GM21367 (cell line): Measurements from ENCODE around the gene GRK6.

Experiments
- ATAC-seq: cut with Tn5 transposase; IDR thresholded peaks from one replicate; pipeline ENCODE4 v1.9.1; 2021; ENCODE audit not compliant: unreplicated experiment

Gene GRK6

DNA sequence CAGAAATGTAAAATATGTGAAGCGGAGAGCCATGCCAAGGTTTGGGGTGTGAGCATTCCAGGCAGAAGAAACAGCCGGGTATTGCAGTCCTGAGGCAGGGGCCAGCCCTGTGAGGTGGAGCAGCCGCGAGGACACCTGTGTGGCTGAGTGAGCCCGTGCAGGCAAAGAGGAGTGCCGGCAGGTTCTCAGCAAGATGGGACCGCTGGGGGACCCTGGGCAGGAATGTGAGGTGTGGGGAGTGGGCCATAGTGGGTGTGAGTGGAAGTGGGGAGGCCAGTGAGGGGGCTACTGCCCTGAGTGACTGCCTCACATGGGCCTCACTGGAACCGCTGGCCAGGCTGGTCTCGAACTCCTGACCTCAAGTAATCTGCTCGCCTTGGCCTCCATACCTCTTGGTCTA is 12.0 kb downstream of the GRK6 start:
- no peak for ATAC-seq

DNA sequence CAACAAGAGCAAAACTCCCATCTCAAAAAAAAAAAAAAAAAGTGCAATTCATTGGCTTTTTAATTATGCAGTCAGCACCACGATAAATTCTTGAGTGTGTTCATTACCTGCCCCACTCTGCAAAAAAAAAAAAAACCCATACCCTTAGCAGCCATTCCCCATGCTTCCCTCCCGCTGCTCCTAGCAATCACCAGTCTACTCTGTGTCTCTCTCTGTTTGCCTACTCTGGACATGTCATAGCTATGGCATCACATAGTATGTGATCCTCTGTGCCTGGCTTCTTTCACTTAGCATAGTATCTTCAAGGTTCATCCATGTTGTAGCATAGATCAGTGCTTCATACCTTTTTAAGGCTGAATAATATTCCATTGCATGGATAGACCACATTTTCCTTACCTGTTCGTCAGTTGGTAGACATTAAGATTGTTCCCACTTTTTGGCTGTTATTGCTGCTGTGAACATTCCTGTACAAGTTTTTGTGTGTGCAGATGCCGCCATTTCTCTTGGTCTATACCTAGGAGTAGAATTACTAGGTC is 13.1 kb downstream of the GRK6 start:
- ATAC-seq: no peak

DNA sequence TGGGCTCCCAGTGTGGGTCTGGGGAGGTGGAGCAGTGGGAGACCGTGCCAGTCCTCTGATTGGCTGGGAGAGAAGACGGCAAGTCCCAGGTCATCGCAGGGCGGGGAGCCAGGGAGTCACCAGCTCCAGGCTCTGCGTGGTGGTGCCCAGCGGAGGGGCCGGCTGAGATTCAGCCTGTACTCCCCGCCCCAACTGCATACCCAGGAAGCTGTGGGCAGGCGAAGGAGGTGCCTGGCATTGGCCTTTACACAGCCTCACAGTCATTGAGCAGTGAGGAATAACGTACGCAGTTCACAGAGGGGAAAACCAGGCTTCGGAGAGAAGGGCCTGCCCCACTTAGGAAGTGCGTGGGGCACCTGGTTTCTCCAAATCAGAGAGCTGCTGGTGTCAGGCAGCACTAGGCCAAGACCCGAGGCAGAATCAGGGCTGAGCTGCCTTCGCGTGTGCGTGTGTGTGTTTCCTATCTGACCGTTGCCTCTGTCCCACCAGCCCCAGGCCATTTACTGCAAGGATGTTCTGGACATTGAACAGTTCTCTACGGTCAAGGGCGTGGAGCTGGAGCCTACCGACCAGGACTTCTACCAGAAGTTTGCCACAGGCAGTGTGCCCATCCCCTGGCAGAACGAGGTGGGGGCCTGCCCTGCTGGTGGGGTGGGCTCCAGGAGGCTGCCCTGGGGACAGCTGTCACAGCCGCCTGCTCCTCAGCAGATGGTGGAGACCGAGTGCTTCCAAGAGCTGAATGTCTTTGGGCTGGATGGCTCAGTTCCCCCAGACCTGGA is 13.9 kb downstream of the GRK6 start:
- no peak for ATAC-seq

DNA sequence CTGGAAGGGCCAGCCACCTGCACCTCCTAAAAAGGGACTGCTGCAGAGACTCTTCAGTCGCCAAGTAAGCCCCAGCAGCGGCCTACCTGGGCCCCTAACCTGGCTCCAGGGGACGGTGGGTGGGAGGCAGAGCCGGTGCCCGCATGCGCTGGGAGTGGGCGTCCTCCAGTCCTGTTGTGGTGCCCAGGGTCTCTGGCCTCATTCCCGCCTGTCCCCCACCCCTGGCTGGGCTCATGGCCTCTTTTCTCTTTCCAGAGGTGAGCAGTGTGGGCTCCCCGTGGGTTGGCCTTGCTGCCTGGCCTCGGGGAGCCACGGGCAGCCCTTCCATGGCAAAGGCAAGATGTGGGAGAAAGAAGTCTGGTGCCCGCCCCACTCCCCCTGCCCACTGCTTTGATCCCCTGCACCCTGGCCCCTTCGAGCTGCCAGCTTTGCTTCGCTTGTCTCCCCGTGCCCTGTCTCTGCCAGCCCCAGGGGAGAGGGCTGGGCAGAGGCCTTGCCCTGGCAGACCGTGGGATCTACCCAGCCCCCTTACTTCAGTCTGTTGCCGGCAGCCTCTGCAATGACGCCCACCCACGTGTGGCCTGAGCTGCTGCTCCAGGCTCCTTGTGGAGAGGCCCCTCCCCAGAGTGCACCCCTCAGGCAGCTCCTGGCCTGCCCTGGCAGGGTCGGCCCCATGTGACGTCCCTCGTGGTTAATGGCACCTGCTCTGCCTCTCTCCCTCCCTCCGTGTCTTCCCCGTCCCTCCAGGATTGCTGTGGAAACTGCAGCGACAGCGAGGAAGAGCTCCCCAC is 14.7 kb downstream of the GRK6 start:
- ATAC-seq: no peak

DNA sequence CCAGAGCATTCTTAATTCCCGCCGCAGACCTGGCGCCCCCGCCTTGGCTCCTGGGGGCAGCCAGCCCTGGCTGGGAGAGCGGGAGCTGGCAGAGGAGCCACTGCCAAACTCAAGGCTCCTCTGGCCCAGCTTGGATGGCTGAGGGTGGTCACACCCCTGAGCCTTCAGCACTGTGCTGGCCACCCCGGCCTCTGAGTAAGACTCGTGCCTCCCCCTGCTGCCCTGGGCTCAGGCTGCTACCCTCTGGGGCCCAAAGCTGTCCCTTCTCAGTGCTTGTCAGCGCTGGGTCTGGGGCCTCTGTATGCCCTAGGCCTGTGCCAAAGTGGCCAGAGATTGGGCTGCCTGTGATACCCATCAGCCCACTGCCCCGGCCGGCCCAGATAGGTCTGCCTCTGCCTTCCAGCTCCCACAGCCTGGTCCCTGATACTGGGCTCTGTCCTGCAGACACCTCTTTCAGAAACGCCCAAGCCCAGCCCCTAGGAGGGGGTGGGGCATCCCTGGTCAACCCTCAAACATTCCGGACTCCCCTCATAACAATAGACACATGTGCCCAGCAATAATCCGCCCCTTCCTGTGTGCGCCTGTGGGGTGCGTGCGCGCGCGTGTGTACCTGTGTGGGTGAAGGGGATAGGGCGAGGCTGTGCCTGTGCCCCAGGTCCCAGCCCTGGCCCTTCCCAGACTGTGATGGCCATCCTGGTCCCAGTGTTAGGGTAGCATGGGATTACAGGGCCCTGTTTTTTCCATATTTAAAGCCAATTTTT is 15.8 kb downstream of the GRK6 start:
- no peak for ATAC-seq

DNA sequence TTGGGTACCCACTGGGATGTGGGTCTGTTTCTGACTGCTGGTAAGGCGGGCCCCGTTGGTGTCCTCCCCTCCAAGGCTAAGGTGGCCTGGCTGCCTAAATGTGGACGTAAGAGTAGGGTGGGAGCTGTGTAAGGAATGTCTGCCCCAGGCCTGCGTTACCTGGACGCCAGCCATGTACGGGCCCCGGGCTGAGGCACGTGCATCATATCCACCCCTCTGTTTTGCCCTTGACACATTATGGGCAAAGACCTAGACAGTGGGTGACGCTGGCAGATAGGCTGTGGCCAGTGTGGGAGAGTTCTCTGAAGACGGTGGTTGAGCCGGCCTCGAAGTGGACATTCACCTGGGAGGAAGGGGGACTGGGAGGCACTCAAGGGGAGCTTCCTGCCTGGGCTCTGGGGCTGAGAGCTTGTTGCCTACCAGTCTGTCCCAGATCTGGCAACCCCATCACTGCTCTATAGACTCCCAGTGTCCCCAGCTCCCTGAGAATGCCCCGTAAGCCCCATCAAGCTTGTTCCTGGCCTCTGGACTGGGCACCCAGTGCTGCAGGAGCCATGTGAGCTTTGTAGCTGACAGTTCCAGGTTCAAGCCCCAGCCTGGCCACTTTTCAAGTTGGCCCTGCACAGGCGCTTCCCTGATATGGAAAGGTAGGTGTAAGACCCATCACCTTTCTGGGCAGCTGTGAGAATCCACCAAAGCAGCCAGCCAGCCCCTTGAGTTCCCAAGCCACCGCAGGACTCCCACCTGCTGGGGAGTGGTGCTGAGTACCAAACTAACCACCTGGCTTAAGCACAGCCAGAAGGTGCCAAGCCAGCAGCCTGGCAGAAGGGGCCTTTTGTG is 16.9 kb downstream of the GRK6 start:
- ATAC-seq: no peak

DNA sequence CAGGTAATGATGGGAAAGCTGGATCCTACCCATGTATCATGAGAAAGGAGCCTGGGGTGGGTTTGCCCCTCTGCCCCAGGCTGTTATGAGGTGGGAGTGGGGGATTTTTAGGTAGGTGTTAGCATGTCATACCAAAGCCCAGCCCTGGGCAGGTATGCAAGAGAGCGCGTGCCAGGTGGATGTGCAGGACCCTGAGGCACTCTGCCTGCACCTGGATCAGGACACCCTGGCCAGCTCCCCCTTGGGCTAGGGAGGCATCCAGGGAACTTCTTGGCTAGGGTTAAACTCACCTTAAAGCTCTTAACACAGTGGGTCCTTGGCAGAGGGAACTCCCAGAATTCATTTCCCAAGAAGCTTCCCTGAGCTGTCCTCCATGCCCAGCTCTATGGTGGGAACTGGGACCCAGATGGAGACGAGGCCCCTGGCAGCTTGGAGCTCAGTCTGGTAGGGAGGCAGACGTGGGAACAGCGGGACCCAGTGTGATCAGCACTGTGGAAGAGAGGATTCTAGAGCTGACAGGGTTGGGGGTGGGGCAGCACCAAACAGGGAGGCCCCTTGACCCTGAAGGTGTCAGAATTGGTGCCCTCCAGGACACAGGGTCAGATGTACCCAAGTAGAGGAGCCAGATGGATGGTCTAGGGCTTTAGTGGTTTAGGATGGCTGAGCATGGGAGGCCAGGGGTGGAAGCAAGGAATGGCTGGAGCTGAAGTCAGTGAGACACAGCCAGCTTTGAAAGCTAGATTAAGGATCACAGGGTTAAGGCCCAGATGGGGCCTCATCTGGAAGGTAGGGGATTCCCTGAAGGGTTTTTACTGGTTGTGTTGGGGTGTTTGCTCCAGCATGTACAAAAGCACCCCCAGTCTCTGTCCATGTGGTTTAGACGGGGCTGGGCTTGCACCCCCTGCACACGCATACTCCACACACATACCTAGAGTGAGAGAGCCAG is 17.9 kb downstream of the GRK6 start:
- no peak for ATAC-seq

DNA sequence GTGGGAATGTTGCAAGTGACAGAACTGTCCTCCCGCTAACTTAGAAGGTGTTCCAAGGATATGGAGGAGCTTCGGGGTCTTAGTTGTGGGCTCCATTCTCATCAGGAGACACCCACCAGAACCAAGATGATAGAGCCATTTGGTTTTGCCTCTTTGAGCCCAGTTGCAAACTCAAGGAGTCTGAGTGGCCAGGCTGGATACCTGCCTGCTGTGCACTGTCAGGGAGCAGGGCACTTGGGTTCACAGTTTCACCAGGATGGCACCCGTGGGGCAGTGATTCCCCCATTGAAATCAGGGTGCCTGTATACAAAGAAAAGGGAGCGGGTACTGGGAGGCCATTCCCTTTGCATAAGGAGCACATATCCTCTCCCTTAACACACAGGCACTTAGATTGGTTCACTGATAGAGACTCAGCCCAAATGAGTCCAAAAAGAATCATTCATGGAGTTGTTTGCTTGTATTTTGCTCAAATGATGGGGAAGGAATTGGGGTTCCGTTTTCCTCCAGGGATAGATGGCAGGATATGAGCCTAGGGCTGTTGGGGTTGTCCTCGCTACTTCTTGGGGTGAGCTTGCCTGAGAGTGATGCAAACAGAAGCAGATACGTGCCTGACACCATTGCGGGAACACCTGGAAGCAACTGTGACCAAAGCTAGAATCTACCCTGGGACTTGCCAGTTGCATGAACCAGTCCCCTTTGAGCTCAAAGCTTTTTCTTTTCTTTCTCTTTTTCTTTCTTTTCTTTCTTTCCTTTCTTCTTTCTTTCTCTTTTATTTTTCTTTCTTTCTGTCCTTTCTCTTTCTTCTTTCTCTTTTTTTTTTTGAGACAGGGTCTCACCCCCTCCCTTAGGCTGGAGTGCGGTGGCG is 18.8 kb downstream of the GRK6 start:
- ATAC-seq: no peak

DNA sequence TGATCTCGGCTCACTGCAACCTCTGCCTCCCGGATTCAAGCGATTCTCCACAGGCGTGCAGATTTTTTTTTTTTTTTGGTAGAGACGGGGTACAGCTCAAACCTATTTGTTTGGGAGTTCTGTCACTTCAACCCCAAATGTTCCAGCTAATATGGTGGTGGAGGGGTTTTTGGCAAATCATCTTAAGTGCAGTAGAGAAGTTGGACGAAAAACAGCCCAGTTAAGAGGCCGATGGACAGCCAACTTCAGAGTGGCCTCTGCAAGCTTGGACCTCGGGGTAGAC is 19.4 kb downstream of the GRK6 start:
- ATAC-seq: no peak

DNA sequence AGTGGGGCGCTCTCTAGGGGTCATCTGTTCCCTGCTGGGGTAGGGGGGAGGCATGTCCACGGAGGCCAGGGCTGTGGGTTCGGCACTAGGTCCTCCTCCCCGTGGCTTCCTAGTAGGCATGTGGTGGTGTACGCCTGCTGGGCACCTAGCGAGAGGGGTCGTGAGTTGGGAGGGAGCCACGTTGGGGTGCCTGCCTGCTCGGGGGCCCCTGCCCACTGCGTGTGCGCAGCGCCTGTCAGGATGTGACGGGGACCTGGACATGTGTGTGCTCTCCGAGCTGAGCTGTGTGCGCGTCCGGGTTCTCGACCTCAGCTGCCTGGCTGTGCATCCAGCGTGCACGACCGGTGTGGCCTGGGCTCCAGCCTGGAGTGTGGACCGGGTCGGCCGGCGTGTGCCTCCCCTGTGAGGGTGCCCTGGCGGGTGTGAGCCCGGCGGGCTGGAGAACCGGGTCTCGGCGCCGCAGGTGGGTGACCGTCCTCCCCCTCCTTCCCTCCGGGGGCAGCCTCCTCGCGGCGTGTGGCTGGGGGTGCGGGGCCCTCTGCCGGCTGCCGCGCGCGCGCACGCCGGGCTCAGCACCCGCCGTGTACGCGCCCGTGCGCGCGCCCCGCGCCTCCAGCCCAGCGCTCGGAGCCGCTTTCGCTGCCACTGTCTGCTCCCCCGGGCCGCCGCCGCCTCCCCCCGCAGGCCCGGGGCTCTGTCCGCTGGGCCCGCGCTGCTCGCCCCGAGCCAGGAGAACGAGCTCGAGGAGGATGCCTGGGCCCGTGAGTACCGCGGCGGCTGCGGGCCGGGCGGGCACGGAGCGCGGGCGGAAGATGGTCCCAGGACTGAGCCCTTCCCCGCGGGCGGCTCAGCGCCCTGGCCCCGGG is 20.0 kb downstream of the GRK6 start, which contains the start of gene PRR7:
TSS of gene PRR7 (plus strand) at position 615 of the 866 bp plus-strand sequence. CDS start 8,254 bp downstream, outside the sequence.
- peak; percentile 45 for ATAC-seq

DNA sequence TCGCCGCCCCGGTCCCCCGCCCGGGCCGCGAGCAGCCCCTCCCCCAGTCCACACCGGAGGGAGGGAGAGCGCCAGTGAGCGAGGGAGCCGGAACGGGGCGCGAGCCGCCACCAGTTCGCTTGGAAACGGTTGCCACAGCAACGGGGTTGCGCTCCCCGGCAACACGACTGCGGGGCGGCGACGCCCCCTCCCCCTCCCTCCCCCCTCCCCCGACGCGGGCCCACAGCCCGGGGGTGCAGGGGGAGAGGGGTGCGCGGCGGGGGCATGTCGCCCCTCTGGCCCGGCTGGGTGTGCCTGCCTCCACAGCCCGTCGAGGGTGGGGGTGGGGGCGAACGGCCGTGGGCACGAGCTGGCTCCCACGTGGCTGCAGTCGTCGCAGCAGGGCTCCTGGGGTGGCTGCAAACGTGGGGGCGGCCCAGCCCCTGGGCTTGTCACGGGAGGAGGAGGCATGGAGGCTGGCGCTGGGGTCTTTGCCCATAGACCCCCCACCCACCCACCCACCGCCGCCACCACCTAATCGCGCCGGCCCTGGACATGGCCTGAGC is 20.7 kb downstream of the GRK6 start:
- peak; percentile 25 for ATAC-seq

DNA sequence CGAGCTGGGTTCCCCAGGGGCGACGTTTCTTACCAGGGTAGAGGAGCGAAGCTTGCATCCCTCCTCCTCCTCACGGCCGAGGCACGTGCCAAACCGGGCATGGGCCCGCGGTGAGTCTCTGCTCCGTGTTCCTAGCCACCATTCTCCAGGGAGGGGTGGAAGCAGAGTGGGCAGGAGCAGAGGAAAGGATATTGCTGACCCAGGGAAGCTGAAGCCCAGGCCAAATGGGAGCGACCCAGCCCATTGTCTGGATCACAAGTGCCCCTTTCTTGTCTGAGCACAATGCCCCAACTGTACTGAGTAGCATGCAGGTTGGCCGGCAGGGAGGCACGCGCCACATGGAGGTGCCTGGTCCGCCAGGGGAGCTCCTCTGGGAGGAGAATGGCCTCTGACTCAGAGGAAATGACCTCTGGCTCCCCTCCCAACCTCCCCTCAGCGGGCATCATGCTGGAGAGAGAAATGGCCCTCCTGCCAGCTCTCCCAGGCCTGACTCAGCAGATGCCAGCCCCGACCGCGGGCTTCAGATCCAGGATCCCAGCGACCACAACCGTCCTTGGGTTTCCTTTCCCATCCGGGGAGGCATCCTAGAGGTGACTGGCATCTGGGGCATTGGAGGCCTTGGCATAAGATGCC is 21.3 kb downstream of the GRK6 start:
- ATAC-seq: no peak

DNA sequence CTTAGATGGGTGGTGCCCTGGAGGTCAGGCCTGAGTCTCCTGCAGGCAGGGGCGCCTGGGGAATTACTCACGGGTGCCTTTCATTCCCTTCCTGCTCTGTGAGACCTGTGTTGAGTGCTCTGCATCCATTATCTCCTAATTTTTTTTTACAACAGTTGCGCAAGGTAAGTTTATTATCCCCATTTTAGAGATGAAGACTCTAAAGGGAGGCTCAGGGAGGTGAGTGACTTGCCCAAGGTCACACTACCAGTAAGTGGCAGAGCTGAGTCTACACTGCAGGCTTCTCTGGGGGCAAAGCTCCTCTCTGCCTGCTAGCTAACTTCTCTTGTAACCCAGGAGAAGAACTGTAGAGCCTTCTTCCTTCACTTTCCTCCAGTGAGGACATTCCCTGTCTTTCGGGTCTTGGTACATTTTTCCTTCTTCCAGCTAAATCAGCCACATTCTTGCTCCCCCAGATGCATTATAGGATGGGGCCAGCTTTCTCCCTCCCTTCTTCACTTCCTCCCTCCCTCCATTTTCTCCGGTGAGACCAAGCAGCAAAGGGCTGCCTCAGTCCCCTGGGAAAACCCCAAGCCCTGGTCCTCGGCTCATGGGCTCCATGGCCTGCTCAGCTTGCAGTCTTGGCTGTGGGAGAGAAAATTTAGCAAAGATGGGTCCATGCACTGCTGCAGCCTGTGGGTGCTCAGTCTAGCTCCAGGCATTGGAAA is 21.9 kb downstream of the GRK6 start:
- no peak for ATAC-seq

DNA sequence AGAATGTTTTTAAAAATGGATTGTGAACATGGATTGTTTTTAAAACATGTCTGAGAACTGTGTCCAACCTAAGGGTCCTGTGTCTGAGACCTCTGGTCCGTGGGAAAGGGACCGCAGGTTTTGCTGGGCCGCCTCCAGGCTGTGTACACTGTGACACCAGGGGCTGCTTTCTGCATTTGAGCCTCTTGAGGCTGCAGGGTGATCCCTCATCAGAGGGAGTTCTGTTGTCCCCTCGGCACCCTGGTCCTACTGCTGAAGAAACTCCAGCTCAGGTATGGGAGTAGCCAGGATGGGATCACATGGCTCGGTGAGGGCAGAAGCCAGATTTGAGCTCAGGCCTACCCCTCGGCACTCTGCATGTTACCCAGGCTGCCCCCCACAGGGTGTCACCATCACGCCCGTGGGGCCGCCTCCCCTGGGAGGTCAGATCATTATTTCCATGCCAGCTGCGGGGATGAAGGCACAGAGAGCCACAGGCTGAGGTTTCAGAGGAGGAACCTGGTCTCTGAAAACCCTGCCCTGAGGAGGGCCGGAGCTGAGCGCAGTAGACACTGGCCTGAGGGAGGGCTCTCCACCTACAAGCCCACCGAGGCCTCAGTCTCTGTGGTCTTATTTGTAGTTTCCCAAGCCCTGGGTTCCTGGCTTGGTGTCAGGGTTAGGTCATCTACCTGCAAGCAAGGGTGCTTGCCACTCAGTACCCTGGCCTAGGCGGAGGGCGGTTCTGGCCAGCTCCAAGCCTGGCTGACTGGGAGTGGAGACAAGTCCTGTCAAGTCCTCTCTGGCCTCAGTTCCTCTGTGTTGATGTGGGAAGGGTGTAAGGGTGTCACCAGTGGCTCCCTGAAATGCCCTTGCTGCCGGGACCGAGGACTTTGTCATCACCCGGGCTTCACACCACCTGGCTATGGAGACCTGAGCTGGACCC is 22.9 kb downstream of the GRK6 start:
- ATAC-seq: no peak
